ENCODE results near the gene TCP11.
A peak's percentile ranks its signal among the peaks of the same experiment; 100 is the strongest.
"Not testable (repeated sequence)": the region's sequence is repeated elsewhere in the genome, so short reads cannot be mapped to it uniquely, and the experiment has no call there.

Gene TCP11

DNA sequence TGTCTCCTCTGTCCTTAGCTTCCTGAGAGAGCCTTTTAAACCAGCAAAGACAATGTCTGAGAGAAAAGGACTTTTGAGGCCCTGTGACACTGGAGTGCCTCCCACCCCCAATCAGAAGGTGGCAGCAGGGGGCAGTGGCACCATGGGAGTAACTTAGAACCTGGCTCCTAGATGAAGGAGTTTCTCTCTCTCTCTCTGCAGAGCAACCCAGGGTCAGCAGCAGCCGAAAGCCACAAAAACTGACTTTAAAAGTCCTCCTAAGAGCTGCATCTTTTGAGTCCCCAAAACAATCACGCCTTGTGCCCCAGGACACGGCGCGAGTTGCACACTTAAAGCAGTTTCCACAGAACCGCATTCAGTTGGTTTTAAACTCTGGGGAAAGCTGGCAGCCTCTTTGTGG lies 5.3 kb upstream of the TCP11 start:
- DNase-seq (ENCODE audit: low read depth) = no peak

DNA sequence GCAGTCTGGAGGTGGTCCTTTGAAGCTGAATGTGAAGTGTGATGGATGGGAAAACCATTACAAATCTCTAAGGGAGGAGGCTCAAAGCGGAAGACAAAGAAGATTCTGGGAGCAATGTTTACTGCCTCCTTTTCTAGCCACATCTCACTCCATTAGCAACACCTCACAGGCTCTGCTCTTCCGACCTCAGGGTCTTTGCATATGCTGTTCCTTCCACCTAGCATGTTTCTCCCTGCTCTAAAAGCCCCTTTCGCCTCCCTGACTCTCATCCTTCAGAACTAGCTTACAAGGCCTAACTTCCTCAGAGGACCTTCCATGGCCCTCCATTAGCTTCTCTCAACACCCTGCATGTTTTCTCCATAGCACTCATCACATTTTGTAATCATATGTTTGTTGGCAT lies 4.6 kb upstream of the TCP11 start:
- no peak for DNase-seq (ENCODE audit: low read depth)

DNA sequence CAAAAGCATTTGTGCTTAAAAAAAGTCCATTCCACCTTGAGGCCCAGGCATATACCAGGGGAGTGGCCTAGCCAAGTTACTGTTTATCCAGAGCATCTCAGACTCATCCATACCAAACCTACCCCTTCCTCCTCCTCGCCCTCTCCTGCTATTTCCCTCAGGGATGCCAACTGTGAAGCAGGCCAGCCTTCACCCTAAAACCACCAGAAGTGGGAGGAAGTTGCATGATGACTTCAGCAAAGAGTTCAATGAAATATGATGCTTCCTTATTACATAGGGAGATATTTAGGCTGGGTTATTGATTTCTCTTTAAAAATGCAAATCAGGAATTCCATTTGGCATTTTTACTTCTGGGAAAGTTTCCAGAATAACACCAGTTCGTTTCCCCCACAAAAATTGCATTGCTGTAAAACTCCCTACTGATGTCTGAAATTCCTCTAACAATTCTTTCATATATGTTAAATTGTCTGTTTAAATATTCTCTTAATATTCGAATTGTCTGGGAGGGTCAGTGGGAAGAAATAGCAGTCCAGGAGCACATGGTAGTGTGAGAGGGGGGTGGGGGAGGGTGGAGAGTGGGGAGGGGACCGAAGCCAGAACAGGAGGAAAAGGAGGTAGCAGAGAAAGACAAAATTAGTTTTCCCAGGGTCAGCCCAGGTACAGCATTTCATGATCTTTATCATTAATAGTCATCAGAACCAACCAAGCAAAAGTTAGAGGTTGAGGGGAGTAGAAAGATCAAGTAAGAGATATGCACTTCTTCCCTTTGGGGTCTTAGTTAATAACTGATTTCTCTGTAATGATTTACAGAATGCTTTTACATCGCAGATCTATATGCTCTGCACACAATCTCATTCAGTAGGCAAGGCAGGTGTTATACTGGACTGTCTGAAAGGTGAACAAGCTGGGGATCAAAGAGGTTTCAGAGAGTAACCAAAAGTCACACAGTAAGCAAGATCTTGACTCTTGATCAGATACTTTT lies 1.7 kb upstream of the TCP11 start:
- DNase-seq (ENCODE audit: low read depth) = no peak

DNA sequence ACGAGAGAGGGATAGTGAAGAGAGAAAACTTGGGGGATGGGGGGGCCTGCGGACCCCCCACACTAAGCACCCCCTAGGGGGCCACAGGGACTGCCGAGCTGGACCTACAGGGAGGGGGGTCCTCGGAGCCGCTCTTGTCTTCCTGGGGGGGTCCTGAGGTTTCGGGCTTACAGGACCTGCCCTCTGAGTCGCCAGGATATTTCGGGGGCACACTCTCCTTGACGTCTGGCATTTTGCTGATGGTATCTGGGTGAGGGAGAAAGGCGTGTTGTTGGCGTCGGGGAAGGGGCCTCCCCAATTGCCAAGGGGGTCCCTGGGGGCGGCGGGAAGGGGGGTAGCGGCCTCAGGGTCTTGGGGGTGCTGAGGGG lies 516 bp downstream of the TCP11 start:
- DNase-seq (ENCODE audit: low read depth) = no peak

DNA sequence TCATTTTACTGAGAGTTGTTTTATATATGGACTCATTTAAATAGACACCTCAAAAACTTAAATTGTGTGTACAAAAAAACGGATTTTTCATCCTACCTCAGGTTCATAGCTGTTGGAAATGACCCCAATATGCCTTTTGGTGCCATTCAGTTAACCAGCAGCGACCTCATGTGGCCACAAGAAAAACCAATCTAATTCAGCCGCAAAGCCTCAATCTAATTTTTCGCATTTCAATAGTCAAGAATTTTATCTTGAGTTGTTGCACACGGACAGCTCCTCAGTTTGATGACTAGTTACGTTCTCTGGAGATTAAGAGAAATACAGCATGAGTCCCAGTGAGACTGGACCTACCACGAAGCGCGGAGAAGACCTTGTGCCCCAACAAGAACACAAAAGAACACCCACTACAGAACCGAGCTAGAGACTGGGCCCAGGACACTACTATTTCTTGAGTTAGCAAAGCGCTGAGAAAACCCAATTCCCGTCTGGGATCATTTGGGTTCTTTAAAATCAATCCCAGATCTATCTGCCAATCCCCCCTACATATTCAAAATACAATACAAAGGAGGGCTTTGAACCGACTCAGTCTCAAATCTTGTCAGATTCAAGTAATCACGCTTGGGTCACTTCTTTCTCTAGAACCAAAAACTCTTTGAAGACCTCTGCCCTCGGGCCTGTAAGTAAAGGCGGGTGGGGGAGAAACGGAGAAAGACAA lies 1.1 kb downstream of the TCP11 start:
- DNase-seq (ENCODE audit: low read depth) = peak; percentile 33

DNA sequence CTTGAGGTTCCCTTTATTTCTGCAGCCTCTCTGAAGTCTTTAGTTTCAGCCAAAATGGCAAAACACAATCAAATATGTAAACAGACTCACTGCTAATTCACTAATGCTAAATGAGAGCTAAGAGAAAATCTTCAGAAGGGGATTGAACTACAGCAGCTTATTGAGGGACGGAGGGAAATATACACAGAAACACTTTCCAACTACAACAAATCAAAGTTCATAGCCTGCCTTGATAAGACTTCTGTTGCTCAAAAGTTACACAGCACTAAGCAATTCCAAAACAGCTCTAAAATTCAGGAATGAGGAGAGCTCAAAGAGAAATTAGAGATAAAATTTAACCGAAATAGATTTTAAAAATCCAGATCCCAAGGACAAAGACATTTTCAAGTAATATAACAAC lies 1.7 kb downstream of the TCP11 start:
- no peak for DNase-seq (ENCODE audit: low read depth)

DNA sequence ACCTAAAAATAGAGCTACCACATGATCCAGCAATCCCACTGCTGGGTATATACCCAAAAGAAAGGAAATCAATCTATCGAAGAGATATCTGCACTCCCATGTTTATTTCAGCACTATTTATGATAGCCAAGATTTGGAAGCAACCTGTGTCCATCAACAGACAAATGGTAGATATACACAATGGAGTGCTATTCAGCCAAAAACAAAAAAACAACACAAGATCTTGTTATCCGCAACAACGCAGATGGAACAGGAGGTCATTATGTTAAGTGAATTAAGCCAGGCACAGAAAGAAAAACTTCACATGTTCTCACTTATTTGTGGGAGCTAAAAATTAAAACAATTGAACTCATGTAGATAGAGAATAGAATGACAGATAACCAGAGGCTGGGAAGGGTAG lies 2.9 kb downstream of the TCP11 start:
- not testable (repeated sequence) for DNase-seq (ENCODE audit: low read depth)

DNA sequence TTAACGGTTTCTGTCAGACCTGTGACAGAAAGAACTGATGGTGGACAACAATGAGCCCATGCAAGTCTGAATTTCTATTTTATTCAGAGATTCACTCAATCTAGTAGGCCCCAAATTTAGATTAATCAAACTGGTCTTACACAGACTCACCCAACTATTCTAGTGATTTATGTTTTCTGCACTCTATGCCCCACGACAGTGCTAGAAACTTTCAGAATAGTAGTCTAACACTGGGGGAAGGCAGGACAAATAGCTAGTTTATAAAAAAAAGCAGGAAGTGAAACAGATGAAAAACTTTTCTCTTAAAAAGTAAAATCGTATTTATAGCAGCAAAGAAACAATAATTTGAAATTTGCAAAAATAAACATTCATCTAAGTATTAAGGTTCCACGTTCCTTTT lies 5.0 kb downstream of the TCP11 start:
- DNase-seq (ENCODE audit: low read depth) = no peak

DNA sequence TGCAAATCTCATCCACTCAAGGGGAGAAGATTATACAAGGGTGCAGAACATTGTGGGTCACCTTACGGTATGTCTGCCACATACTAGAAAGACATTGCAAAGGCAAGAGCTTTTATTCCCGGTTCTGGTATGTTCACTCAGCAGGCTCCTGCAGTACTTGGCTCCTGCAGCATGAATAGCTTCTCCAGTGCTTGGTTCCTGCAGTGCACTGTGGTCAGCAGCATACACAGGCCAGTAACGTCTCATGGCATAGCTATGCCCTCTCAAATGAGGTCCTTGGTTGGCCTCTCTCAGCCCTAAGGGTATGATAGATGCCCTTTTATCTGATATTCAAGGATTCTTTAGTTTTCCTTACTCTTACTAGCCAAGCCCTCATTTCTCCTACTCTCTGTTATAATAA lies 12.6 kb downstream of the TCP11 start:
- DNase-seq (ENCODE audit: low read depth) = no peak

DNA sequence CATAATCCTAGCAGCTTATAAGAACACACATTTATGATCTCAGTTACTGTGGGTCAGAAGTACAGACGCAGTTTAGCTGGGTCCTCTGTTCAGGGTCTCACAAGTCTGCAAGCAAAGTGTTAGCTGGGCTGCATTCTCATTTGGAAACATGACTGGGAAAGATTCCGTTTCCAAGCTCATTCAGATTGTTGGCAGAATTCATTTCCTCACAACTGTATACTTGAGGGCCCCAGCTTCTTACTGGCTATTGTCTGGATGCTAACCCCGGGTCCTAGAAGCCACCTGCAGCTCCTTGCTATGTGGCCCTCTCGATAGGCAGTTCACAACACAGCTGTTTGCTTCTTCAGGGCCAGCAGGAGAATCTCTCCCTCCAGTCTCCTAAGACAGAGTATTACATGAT lies 13.1 kb downstream of the TCP11 start:
- no peak for DNase-seq (ENCODE audit: low read depth)

DNA sequence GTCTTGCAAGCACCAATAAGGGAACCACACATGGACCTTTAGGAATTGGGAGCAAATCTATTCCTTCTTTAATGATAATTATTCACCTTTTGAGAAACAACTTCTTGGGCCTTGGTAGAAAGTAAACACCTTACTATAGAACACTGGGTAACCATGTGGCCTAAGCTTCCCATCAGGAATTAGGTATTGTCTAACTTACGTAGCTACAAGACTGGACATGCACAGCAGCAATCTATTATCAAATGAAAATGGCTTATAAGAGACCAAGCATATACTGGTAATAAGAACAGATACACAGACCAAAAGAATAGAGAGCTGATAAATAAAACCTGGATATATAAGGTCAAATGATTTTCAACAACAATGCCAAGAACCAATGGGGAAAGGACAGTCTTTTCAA lies 16.8 kb downstream of the TCP11 start:
- no peak for DNase-seq (ENCODE audit: low read depth)

DNA sequence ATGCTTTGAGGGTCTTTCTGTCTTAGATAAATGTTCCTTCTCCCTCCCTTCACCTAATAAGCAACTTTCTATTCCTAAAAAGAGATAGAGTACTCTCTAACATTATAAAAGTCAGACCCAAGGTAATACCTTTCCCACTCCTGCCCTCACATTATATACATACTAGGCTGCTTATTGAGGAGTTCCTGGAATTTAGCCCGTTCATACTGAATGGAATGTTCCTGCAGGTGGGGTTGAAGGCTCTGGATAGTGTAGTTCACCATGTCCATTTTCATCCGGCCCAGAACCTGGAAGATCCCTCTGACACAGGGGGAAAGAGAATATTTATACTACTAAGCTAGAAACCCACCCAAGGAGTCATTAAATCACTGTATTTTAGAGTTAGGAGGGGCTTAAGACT lies 20.4 kb downstream of the TCP11 start:
- no peak for DNase-seq (ENCODE audit: low read depth)

DNA sequence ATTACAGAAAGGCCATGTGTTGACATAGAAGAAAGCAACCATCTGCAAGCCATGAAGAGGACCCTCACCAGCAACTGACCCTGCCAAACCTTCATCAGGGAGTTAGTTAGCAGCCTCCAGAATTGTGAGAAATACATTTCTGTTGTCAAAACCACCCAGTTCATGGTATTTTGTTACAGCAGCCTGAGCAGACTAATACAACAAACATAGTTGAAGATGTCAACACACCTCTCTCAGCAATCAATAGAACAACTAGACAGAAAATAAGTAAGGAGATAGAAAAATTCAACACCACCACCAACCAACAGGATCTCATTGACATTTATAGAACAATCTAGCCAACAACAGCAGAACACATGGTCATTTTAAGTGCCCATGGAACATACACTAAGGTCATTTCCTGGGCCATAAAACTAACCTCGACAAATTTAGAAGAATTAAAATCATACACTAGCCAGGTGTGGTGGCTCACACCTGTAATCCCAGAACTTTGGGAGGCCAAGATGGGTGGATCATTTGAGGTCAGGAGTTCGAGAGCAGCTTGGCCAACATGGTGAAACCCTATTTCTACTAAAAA lies 32.7 kb downstream of the TCP11 start:
- DNase-seq (ENCODE audit: low read depth) = no peak

DNA sequence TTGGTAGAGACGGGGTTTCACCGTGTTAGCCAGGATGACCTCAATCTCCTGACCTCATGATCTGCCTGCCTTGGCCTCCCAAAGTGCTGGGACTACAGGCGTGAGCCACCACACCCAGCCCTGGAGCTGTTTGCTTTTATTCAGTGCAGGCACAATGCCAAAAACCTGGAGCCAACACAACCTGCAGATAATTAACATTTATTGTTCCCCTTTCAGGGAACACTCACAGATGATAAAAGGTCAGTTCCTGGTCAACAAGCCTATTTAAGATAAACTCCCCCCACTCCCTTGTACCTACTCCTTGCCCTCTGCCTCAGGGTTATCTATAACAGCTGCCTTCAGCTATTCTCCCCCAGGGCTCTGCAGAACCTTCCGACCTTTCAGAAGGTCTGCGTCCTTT lies 33.4 kb downstream of the TCP11 start:
- not testable (repeated sequence) for DNase-seq (ENCODE audit: low read depth)

DNA sequence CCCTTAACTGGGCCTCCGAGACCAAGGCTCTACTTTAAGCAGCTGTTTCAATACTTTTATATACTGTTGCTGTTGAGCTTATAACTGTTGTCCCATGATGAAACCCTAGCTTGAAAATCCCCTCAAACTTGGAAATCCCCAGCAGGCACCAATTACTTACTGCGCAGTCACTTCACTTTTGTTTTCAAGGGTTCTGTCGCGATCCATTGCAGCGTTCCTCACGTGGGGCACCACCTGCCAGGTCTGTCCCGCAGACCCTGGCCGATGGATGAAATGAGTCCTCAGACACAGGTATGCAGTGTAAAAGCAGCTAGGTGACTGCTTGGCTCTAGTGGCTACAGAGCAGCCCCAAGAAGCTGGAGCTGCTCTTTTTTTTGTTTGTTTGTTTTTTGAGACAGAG lies 33.9 kb downstream of the TCP11 start:
- not testable (repeated sequence) for DNase-seq (ENCODE audit: low read depth)

DNA sequence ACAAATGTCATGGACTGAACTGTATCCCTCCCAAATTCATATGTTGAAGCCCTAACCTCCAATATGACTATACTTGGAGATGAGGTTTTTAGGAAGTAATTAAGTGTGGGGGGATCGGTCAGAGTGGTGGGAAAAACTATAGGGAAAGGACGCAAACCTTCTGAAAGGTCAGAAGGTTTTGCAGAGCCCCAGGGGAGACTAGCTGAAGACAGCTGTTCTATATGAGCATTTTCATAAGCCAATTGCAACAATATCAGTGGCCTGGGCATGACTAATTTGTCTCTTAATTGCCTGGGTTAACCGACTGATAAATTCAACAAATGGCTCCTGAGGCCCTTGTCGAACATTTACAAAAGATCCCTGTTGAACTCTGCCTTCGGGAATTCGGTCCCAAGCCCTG lies 35.1 kb downstream of the TCP11 start:
- not testable (repeated sequence) for DNase-seq (ENCODE audit: low read depth)

DNA sequence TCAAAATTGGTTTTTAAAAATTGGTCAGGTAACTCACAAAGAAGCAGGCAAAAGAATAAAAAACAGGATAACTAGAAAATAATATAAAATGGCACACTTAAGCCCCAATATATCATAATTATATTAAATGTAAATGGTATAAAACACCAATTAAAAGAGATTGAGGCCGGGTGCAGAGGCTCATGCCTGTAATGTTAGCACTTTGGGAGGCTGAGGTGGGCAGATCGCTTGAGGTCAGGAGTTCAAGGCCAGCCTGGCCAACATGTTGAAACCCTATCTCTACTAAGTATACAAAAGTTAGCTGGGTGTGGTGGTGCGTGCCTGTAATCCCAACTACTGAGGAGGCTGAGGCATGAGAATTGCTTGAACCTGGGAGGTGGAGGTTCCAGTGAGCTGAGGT lies 36.1 kb downstream of the TCP11 start:
- DNase-seq (ENCODE audit: low read depth) = no peak

DNA sequence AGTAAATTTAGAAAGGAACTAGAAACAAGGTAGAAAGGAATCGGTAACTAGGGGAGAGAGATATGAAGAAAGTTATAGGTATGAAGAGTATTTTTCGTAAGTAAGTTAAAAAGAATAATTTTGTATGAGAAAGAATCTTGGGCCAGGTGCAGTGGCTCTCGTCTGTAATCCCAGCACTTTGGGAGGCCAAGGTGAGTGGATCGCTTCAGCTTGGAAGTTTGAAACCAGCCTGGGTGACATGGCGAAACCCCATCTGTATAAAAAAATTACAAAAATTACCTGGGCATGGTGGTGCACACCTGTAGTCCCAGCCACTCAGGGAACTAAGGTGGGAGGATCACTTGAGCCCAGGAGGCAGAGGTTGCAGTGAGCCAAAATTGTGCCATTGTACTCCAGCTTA lies 42.0 kb downstream of the TCP11 start:
- no peak for DNase-seq (ENCODE audit: low read depth)

DNA sequence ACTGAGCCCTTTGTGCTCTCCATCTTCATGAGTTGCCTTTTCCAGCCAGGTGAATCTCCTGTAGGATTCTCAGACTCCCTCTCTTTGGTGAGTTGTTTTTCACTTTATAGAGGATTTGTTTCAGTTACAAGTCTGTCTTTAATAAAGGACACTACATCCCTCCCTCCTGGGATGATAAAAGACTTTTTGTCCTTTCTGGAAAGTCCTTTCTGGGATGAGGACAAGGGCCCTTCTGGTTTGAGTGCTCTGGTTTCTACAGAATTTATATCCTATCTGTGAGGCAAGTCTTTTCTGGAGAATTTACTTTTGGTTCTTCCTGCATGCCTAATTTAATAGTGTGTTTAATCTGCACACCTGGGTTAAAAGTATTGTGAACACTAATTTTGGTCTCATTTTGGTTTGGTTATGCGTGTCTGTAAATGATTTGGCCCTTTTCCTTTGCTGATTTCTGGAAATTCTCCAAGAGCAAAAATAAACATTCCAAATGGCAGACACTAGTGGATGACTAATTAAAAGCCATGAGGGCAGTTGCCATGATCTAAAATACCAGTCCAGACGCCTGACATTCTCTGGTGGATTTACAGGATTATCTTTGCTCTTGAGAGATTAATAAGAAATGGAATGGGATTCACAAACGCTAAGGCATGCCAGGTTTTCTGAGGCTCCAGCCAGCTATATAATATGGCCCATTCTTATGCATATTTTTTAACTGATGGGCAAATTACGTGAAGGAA lies 44.8 kb downstream of the TCP11 start:
- no peak for DNase-seq (ENCODE audit: low read depth)

DNA sequence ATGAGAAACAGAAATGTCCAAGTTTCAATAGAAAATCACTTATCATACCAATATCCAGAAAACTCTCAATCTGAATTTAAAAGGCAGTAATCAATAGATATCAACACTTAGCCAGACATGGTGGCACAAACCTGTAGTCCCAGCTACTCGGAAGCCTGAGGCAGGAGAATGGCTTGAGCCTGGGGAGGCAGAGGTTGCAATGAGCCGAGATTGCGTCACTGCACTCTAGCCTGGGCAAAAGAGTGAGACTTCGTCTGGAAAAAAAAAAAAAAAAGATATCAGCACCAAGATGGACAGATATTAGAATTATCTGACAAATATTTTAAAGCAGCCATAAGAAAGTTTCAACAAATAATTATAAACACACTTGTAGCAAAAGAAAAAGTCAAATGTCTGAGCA lies 47.0 kb downstream of the TCP11 start:
- DNase-seq (ENCODE audit: low read depth) = no peak

DNA sequence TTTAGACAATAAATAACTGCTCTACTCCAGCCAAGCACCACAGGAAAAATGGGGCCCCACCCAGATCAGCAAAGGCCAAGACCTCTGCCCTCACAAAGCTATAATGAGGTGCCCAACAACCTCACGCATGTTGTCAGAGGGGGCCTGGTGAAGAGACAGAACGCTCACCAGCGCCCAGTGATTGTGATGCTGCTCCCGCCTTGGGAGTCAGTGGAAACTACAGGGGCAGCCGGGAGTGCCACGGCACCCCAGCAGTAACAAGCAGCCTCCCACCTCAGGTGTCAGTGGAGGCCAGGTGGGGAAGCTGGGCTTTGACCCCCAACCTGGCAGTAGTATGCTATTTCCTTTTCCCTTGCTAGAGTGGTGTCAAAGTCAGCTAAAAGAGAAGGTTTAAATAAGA lies 47.4 kb downstream of the TCP11 start:
- no peak for DNase-seq (ENCODE audit: low read depth)

DNA sequence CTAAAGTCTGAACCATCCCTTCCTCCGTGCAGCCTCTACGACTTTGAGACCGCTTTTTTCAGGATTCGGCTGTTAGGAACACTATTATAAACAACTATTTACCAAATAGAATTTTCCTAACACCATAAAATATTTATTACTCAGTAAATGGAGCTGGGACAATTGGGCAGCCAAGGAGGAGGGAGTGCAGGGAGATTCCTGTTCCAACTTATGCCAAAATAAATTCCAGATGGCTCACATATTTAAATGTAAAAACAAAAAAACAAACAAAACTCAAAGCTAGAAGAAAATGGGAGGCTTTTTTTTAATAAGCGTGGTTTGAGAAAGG lies 48.1 kb downstream of the TCP11 start:
- no peak for DNase-seq (ENCODE audit: low read depth)
